K562 (cell line): Measurements from ENCODE around the gene TBX1. TPM values are rescaled to one million over a fixed set of nuclear protein-coding genes. Genes with fewer than 3 reads are reported as not detected.
A peak's percentile ranks its signal among the peaks of the same experiment; 100 is the strongest.

ENCODE experiments used
- ATF7 ChIP-seq: fragments of 450-650 bp; IDR thresholded peaks from 2 replicates; pipeline ENCODE4 v1.7.1; 2014; ENCODE audit warnings: mild to moderate bottlenecking, moderate library complexity
- CEBPZ ChIP-seq: fragments of 150-350 bp; IDR thresholded peaks from 2 replicates; pipeline ENCODE4 v1.6.1; 2014; ENCODE audit warnings: low read depth, mild to moderate bottlenecking, low read length, borderline replicate concordance
- EZH2 ChIP-seq: IDR thresholded peaks from 2 replicates; pipeline ENCODE4 v1.6.1; 2012; ENCODE audit warnings: low read depth, mild to moderate bottlenecking, inconsistent platforms, low read length, borderline replicate concordance
- FOXM1 ChIP-seq, 2 experiments: fragments of 450-650 bp in 1 of 2; sonication (generic) in 1 of 2; formaldehyde crosslinking in 1 of 2; IDR thresholded peaks; 2 replicates each; pipeline versions ENCODE4 v1.6.1 to v1.9.0; 2017 to 2022; ENCODE audit warnings: low read depth in 2 of 2, mild to moderate bottlenecking in 2 of 2, missing genetic modification reagents in 1 of 2, moderate library complexity in 1 of 2
- KHSRP ChIP-seq: fragments of 450-650 bp; IDR thresholded peaks from 2 replicates; pipeline ENCODE4 v1.6.1; 2017
- NFE2 ChIP-seq: IDR thresholded peaks from 2 replicates; pipeline ENCODE4 v1.6.1; 2014; ENCODE audit warnings: antibody characterized with exemption, low read depth
- NFYB ChIP-seq: IDR thresholded peaks from 2 replicates; pipeline ENCODE4 v1.6.1; 2011; ENCODE audit warnings: mild to moderate bottlenecking, moderate library complexity; ENCODE audit not compliant: insufficient read length; ENCODE audit errors: extremely low read depth
- PCBP1 ChIP-seq: fragments of 200-400 bp; formaldehyde crosslinking; IDR thresholded peaks from 2 replicates; pipeline ENCODE4 v1.6.1; 2018; ENCODE audit warnings: mild to moderate bottlenecking, low read depth, low read length; ENCODE audit not compliant: poor library complexity, severe bottlenecking
- PHF20 ChIP-seq: fragments of 450-650 bp; IDR thresholded peaks from 2 replicates; pipeline ENCODE4 v1.6.1; 2018; ENCODE audit not compliant: partially characterized antibody
- POLR2AphosphoS2 ChIP-seq: IDR thresholded peaks from 2 replicates; pipeline ENCODE4 v1.6.1; 2012; ENCODE audit warnings: low read length, improper control_type of control experiment
- POLR2B ChIP-seq: fragments of 450-650 bp; IDR thresholded peaks from 2 replicates; pipeline ENCODE4 v1.6.1; 2018; ENCODE audit warnings: low read depth; ENCODE audit not compliant: partially characterized antibody
- PREB ChIP-seq: sonication (generic); formaldehyde crosslinking; IDR thresholded peaks from 2 replicates; pipeline ENCODE4 v1.8.1; 2023; ENCODE audit warnings: mild to moderate bottlenecking, missing genetic modification reagents
- RAD21 ChIP-seq, 2 experiments: fragments of 250-450 bp in 1 of 2; fragments of 450-650 bp in 1 of 2; sonication (Bioruptor Pico) in 1 of 2; formaldehyde crosslinking in 1 of 2; IDR thresholded peaks in 1 of 2; conservative IDR thresholded peaks in 1 of 2; 2 replicates each; pipeline versions ENCODE4 v1.4.0 to v1.8.0; 2020 to 2022; ENCODE audit warnings: mild to moderate bottlenecking in 2 of 2, moderate library complexity in 1 of 2
- RBM17 ChIP-seq: fragments of 200-400 bp; formaldehyde crosslinking; IDR thresholded peaks from 2 replicates; pipeline ENCODE4 v1.6.1; 2017; ENCODE audit warnings: low read depth, mild to moderate bottlenecking, low read length, borderline replicate concordance
- SMARCE1 ChIP-seq: fragments of 450-650 bp; IDR thresholded peaks from 2 replicates; pipeline ENCODE4 v1.7.1; 2016; ENCODE audit warnings: mild to moderate bottlenecking
- ZNF121 ChIP-seq: sonication (generic); formaldehyde crosslinking; conservative IDR thresholded peaks from 2 replicates; pipeline ENCODE4 v1.8.0; 2022; ENCODE audit warnings: missing genetic modification reagents
- ZNF146 ChIP-seq: IDR thresholded peaks from one replicate; pipeline ENCODE4 v1.6.1; 2018; ENCODE audit warnings: missing compliant biosample characterization; ENCODE audit not compliant: unreplicated experiment
- ZNF518B ChIP-seq: fragments of 250-450 bp; sonication (Bioruptor Pico); IDR thresholded peaks from 2 replicates; pipeline ENCODE4 v1.5.0; 2021; ENCODE audit warnings: mild to moderate bottlenecking, moderate library complexity
- polyA plus RNA-seq, 8 experiments: library from polyadenylated mRNA; depleted of rRNA in 4 of 8; stranded (reverse) in 5 of 8; unstranded in 3 of 8; fragments of >200 nt; fragmentation: Nextera tagmentation in 2 of 8; fragmentation: Illumina TruSeq in 1 of 8; extraction: Ambion mirVana in 2 of 8; extraction: Trizol in 1 of 8; gene quantifications; 2 replicates each; pipeline versions ENCODE4 v1.2.1 to v1.2.3, GENCODE V29; 2011 to 2014; ENCODE audit warnings: inconsistent platforms in 1 of 8, missing spikeins in 1 of 8
- total RNA-seq, 7 experiments: library from RNA; depleted of rRNA in 6 of 7; stranded (reverse); fragments of >200 nt in 6 of 7; fragmentation: Illumina TruSeq in 2 of 7; extraction: Trizol in 2 of 7; gene quantifications; 2 replicates each; pipeline versions ENCODE4 v1.2.1 to v1.2.3, GENCODE V29; 2011 to 2021; ENCODE audit warnings: low replicate concordance in 1 of 7

TBX1 gene
- total and polyA plus RNA-seq, 9 of the 15 experiments (the other 6 are each of a cell fraction or from before 2014, with no cell fraction given) = 0.07 to 35.0 (median 3.9) TPM

GRCh38 chr22:19766511-19767426 lies 6.2 kb downstream of the TBX1 start (continued):
- TF ChIP-seq POLR2B (no peak), PHF20 (peak; percentile 48), POLR2AphosphoS2 (no peak), CEBPZ (no peak), ZNF121 (CRISPR knock-in tag) (no peak), NFE2 (no peak), ATF7 (no peak), KHSRP (no peak), SMARCE1 (0 out of 2 replicates have a peak, but pooled peaks have one; percentile 47), ZNF518B (CRISPR knock-in tag) (no peak), NFYB (no peak), RBM17 (no peak), EZH2 (no peak), FOXM1 (IDR thresholded peaks at IDR 0.05; ENCODE audit: low read depth) (no peak), FOXM1 (CRISPR knock-in tag; IDR thresholded peaks at IDR 0.05; ENCODE audit: low read depth) (no peak), RAD21 (CRISPR knock-in tag; conservative IDR thresholded peaks at IDR 0.05 in 1 of 2, IDR thresholded peaks at IDR 0.05 in 1 of 2) (peak in 1 of 2 experiments; percentile 71; a peak in 2 of 4 replicates), PREB (CRISPR knock-in tag) (no peak), PCBP1 (peak; percentile 78), ZNF146 (CRISPR knock-in tag) (peak; percentile 2)
